ENCODE results near the gene MAPT.
A peak's percentile ranks its signal among the peaks of the same experiment; 100 is the strongest.

MAPT gene

GRCh38 chr17:45973946-45974859, 79.8 kb downstream of the MAPT start:
- no peak for DNase-seq (ENCODE audit: low read depth)

- no peak for DNase-seq (ENCODE audit: low read depth)
Observed at GRCh38 chr17:45974916-45975630, 80.7 kb downstream of the MAPT start.

GRCh38 chr17:45975640-45976295, 81.4 kb downstream of the MAPT start:
- DNase-seq (ENCODE audit: low read depth): no peak

DNA sequence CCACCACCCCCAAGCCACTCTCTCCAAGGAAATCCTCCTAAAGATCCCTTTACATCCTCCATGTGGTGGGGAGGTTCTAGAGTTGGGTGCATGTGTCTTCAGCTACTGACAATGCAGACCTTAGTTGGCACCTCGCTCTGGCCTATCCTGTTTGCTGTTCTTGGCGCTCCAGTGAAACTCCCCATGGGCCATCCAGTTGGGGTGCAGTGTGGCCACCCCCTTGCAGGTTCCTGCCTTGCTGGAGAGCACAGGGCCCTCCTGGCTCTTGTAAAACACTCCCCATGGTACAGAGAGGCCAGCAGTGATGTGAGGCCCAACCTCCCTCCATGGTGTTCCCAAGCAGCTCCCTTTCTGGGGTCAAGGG, 82.0 kb downstream of the MAPT start:
- DNase-seq (ENCODE audit: low read depth): no peak

DNA sequence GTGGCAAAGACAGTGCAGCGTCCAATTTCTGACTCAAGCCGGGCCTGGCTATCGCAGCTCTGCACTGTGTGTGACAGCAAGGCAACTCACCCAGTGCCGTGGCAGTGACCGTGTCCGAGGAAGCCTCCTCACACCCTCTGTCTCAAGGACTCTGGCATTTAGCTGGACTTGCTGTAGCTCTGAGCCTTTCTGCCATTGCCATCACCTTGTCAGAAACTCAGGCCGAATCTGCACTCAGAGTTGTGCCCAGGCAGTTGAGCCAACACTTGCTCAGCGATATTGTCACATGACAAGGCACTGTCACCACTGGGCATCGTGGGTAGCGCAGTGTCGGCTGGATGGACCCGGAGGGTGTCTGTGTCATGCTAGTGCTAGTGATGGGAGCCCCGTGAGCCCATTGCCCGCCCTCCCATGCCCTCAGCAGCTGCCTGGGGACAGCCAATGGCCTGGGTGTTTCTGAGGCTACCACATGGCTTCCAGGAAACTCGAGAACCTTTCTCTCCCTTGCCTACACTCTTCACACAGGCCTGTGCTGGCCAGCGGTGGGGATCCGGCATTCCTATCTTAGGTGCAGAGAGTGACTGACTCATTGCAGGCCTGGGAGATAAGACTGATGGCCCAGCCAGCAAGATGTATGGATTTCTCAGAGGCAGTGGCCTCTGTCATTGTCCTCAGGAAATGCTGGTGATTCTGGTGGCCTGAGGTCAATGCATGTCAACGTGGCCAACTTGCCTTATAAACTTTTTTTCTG, 82.6 kb downstream of the MAPT start:
- DNase-seq (ENCODE audit: low read depth): peak; percentile 22

- no peak for DNase-seq (ENCODE audit: low read depth)
Observed at GRCh38 chr17:45977506-45977824, 83.1 kb downstream of the MAPT start.

GRCh38 chr17:45977976-45978626, 83.7 kb downstream of the MAPT start:
- no peak for DNase-seq (ENCODE audit: low read depth)

GRCh38 chr17:45979137-45979536, 84.8 kb downstream of the MAPT start:
- no peak for DNase-seq (ENCODE audit: low read depth)

GRCh38 chr17:45980855-45981254, 86.5 kb downstream of the MAPT start:
- no peak for DNase-seq (ENCODE audit: low read depth)

GRCh38 chr17:45981306-45981705, 87.0 kb downstream of the MAPT start:
- DNase-seq (ENCODE audit: low read depth): no peak

- no peak for DNase-seq (ENCODE audit: low read depth)
Observed at GRCh38 chr17:45982791-45983613, 88.6 kb downstream of the MAPT start.

DNA sequence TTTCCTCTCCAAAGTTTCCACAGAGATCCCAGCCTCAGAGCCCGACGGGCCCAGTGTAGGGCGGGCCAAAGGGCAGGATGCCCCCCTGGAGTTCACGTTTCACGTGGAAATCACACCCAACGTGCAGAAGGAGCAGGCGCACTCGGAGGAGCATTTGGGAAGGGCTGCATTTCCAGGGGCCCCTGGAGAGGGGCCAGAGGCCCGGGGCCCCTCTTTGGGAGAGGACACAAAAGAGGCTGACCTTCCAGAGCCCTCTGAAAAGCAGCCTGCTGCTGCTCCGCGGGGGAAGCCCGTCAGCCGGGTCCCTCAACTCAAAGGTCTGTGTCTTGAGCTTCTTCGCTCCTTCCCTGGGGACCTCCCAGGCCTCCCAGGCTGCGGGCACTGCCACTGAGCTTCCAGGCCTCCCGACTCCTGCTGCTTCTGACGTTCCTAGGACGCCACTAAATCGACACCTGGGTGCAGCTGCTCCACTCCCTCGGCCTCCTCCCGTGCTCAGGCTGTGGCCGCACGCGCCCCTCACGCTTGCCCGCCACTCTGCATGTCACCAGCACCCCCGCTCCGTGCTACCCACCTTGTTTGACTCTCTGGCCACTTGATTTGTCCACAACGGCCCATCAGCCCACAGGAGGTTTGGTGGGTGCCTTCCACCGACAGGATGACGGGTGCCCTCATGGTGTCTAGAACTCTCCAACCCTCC, 89.4 kb downstream of the MAPT start:
- no peak for DNase-seq (ENCODE audit: low read depth)

- no peak for DNase-seq (ENCODE audit: low read depth)
Observed at GRCh38 chr17:45984368-45984767, 90.0 kb downstream of the MAPT start.

GRCh38 chr17:45985447-45985846, 91.1 kb downstream of the MAPT start:
- DNase-seq (ENCODE audit: low read depth): no peak

GRCh38 chr17:45986056-45986455, 91.7 kb downstream of the MAPT start:
- no peak for DNase-seq (ENCODE audit: low read depth)

DNA sequence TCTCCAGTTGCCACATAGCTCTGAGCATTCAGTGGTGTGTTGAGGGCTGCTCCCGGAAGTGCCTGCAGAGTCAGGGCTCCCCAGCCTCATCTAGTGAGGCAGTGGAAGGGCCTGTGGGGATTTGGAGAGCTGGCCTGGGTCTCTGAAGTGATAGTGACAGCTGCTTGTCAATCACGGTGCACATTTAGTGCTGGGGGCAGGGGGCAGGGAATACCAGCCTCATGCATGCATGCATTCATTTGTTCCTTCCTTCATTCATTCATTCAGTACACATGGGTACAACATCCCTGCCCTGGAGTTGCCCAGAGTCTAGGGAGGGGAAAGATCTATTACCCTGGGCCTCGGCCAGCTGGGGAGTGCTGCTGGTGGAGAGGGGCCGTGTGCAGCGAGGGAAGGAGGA, 93.4 kb downstream of the MAPT start:
- no peak for DNase-seq (ENCODE audit: low read depth)

GRCh38 chr17:45989759-45990158, 95.4 kb downstream of the MAPT start:
- DNase-seq (ENCODE audit: low read depth): no peak

DNA sequence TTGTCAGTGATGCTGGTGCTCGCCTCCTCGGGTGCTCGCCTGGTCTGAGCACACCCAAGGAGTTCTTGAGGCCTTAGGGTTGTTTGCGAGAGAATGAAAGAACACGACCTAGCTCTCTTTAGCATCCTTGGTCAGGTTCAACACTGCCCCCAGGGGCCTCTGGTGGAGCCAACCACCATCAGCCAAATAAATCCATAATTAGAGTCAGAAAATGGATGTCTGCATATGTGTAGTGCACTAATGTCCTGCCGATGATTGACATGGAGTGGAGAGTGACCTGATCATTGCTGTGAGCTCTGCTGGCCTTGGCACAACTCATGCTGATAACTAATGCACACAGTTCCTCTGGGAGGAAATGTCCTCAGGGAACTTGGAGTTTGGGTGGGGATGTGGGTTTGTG, 96.5 kb downstream of the MAPT start:
- no peak for DNase-seq (ENCODE audit: low read depth)

- no peak for DNase-seq (ENCODE audit: low read depth)
Observed at GRCh38 chr17:45991341-45991740, 97.0 kb downstream of the MAPT start.

- DNase-seq (ENCODE audit: low read depth): no peak
Observed at GRCh38 chr17:45992175-45992574, 97.8 kb downstream of the MAPT start.

Measured in EH (cell line).